ENCODE measurements around the gene TOR2A. TPM values are rescaled to one million over a fixed set of nuclear protein-coding genes. Genes with fewer than 3 reads are reported as not detected.

The TOR2A gene
- total and polyA plus RNA-seq, 2 donors (not counting 3 experiments of a cell fraction or from before 2014, with no cell fraction given): 19.3 to 23.9 TPM

GRCh38 chr9:127728808-127729207 lies 6.3 kb downstream of the TOR2A start:
- FAIRE-seq: no peak
- Histone ChIP-seq H3K27ac (ENCODE audit: insufficient read depth, low read depth, low read length) (no peak overlapping the region), H3K9me3 (replicated peaks; ENCODE audit: control insufficient read depth, insufficient read depth, low read length) (no peaks in the 10 kb centered on the region), H2AFZ (ENCODE audit: low read depth, low read length) (no peak overlapping the region), H3K36me3 (ENCODE audit: control insufficient read depth in 2 of 2, extremely low read depth in 1 of 2, insufficient read depth in 2 of 2, low read length in 2 of 2) (peaks cover 0 to 12% of the 10 kb centered on the region in 2 experiments), H3K4me2 (ENCODE audit: insufficient read depth, low read length) (no peak overlapping the region), H3K79me2 (ENCODE audit: control insufficient read depth, insufficient read depth, low read length) (no peaks in the 10 kb centered on the region), H3K4me1 (ENCODE audit: control insufficient read depth, extremely low read depth, insufficient read depth, low read length) (no peaks in the 10 kb centered on the region), H3K4me3 (replicated peaks in 1 of 3; ENCODE audit: insufficient read depth in 1 of 3, low read depth in 1 of 3, low read length in 3 of 3) (no peak overlapping the region), H3K9ac (replicated peaks; ENCODE audit: extremely low read depth, insufficient read depth, low read length) (no peak overlapping the region), H3K9me1 (replicated peaks; ENCODE audit: control insufficient read depth, extremely low read depth, insufficient read depth, low read length) (no peaks in the 10 kb centered on the region), H4K20me1 (replicated peaks; ENCODE audit: control insufficient read depth, extremely low read depth, insufficient read depth, low read length) (no peaks in the 10 kb centered on the region), H3K27me3 (ENCODE audit: control insufficient read depth in 2 of 2, insufficient read depth in 2 of 2, low read length in 2 of 2) (no peaks in the 10 kb centered on the region)
- POLR2A ChIA-PET: no interaction called here
- TF ChIP-seq POLR2A (IDR thresholded peaks at IDR 0.05; ENCODE audit: low read depth, low read length) (no peak), FOS (IDR thresholded peaks at IDR 0.05; ENCODE audit: borderline replicate concordance, insufficient read depth, low read length) (no peak), EZH2 (IDR thresholded peaks at IDR 0.05; ENCODE audit: borderline replicate concordance, low read depth, low read length, severe bottlenecking) (no peak), GATA2 (IDR thresholded peaks at IDR 0.05; ENCODE audit: insufficient read depth, insufficient read length, low read depth, low read length) (no peak), CTCF (IDR thresholded peaks at IDR 0.05; ENCODE audit: extremely low read depth in 1 of 2, insufficient read depth in 1 of 2, low read depth in 1 of 2, low read length in 2 of 2) (no peak), POLR2AphosphoS5 (IDR thresholded peaks at IDR 0.05; ENCODE audit: insufficient read depth, low read depth, low read length) (no peak), MYC (IDR thresholded peaks at IDR 0.05; ENCODE audit: low read depth, low read length) (no peak), JUN (IDR thresholded peaks at IDR 0.05; ENCODE audit: borderline replicate concordance, insufficient read depth, insufficient read length, low read depth) (no peak)
- no peak for DNase-seq (ENCODE audit: low read depth, low spot score)
- dilution Hi-C loops (cut with MboI; ENCODE audit: extremely low pct_ligation_motif_present, low sequenced_read_pairs): no loop called here
- intact Hi-C loops (cut with micrococcal nuclease): no loop called here
- CTCF ChIA-PET: interaction anchor here (1.4 to 1.9 kb wide), 2 partner anchors 13 to 139 kb away, joined by 3 to 6 read pairs; partner anchors contain the start of genes PTRH1 and TTC16
- no TSS peak for BruUV-seq (replicated peaks)

Measured in endothelial cell of umbilical vein (primary cell).